ENCODE measurements around the gene RTTN.

Gene RTTN

GRCh38 chr18:69963196-69963595 lies 242.3 kb downstream of the RTTN start:
- DNase-seq = no peak

GRCh38 chr18:69961718-69962117 lies 243.8 kb downstream of the RTTN start:
- DNase-seq = no peak

- peak; percentile 57 for DNase-seq
Observed at GRCh38 chr18:69958422-69958821, 247.1 kb downstream of the RTTN start.

- DNase-seq = no peak
Observed at GRCh38 chr18:69957747-69958146, 247.7 kb downstream of the RTTN start.

- no peak for DNase-seq
Observed at GRCh38 chr18:69956665-69957620, 248.5 kb downstream of the RTTN start.

- DNase-seq = no peak
Observed at GRCh38 chr18:69956057-69956456, 249.4 kb downstream of the RTTN start.

- DNase-seq = no peak
Observed at GRCh38 chr18:69954719-69955480, 250.6 kb downstream of the RTTN start.

GRCh38 chr18:69953191-69953590 lies 252.3 kb downstream of the RTTN start:
- no peak for DNase-seq
